ENCODE results near the gene ANKRD12. TPM values are rescaled to one million over a fixed set of nuclear protein-coding genes. Genes with fewer than 3 reads are reported as not detected.
A peak's percentile ranks its signal among the peaks of the same experiment; 100 is the strongest.

ANKRD12 gene
- total RNA-seq, 1 donor from 2014 or later: 9.2 TPM

DNA sequence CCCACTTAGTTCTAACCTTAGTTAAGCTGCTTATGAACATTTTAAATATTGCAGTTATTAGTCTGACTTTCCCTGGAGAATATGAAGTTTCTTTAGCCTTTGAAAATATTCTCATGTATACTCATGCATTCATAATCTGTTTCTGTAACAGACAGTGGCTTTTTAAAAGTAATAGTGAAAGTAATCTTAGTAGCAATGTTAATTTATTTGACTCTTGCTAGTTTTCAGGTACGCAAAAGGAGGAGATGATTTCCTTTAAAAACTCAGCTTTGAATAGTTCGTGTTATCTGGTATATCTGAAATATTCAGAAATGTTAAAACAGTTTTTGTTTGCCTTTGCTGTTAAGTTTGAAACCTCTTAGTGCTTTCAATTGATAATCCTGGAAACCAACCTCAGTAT lies 3.8 kb downstream of the ANKRD12 start:
- H3K27me3 ChIP-seq (ENCODE audit: control insufficient read depth, insufficient read depth, low read length): no peaks in the 10 kb centered on the region
- H3K4me3 ChIP-seq (ENCODE audit: low read depth, low read length): no peak overlapping the region
- FAIRE-seq (no peak), DNase-seq (ENCODE audit: low read depth) (no peak)
- TF ChIP-seq, protein P1, sequence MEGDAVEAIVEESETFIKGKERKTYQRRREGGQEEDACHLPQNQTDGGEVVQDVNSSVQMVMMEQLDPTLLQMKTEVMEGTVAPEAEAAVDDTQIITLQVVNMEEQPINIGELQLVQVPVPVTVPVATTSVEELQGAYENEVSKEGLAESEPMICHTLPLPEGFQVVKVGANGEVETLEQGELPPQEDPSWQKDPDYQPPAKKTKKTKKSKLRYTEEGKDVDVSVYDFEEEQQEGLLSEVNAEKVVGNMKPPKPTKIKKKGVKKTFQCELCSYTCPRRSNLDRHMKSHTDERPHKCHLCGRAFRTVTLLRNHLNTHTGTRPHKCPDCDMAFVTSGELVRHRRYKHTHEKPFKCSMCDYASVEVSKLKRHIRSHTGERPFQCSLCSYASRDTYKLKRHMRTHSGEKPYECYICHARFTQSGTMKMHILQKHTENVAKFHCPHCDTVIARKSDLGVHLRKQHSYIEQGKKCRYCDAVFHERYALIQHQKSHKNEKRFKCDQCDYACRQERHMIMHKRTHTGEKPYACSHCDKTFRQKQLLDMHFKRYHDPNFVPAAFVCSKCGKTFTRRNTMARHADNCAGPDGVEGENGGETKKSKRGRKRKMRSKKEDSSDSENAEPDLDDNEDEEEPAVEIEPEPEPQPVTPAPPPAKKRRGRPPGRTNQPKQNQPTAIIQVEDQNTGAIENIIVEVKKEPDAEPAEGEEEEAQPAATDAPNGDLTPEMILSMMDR (IDR thresholded peaks at IDR 0.05; ENCODE audit: insufficient read depth, low read length, severe bottlenecking): no peak
- no peaks in the 10 kb centered on the region for H3K36me3 ChIP-seq (ENCODE audit: control insufficient read depth, insufficient read depth, low read length)

DNA sequence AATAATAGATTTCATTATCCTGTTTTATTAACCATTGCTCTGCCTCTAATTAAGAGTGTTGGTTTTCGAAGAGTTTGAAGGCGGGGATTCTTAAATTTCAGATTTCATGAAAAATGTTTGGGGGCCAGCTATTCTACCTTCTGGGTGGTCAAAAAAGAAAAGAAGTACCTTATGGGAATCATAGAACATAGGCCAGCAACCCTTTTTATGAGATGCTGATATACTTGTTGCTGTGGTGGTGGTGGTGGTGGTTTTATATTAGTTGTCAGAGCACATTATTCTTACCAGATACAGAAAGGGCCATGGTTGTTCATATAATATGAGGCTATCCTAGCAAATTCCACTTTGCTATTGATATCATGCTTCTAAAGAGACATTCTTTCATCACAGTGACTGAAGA lies 4.4 kb downstream of the ANKRD12 start:
- DNase-seq (ENCODE audit: low read depth) (no peak), FAIRE-seq (no peak)
- Histone ChIP-seq H3K4me3 (ENCODE audit: low read depth, low read length) (no peak overlapping the region), H3K36me3 (ENCODE audit: control insufficient read depth, insufficient read depth, low read length) (no peaks in the 10 kb centered on the region), H3K27me3 (ENCODE audit: control insufficient read depth, insufficient read depth, low read length) (no peaks in the 10 kb centered on the region)
- TF ChIP-seq, protein P1 (IDR thresholded peaks at IDR 0.05; ENCODE audit: insufficient read depth, low read length, severe bottlenecking): no peak

DNA sequence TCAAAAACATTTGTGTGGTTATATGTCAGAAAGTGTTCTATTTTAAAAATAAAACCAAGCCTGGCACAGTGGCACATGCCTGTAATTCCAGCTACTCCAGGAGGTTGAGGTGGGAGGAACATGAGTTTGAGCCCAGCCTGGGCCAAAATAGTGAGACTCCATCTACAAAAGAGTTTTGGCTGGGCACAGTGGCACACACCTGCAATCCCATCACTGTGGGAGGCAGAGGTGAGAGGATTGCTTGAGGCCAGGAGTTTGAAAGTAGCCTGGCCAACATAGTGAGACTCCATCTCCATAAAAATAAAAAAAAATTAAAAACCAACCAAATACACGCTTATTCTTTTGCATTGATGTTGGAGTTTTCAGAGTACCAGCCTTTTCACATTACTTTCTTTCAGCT lies 9.6 kb downstream of the ANKRD12 start:
- Histone ChIP-seq H3K36me3 (ENCODE audit: control insufficient read depth, insufficient read depth, low read length) (no peaks in the 10 kb centered on the region), H3K27me3 (ENCODE audit: control insufficient read depth, insufficient read depth, low read length) (no peaks in the 10 kb centered on the region), H3K4me3 (ENCODE audit: low read depth, low read length) (no peak overlapping the region)
- no peak for DNase-seq (ENCODE audit: low read depth)
- TF ChIP-seq, protein P1 (IDR thresholded peaks at IDR 0.05; ENCODE audit: insufficient read depth, low read length, severe bottlenecking): no peak
- no peak for FAIRE-seq

DNA sequence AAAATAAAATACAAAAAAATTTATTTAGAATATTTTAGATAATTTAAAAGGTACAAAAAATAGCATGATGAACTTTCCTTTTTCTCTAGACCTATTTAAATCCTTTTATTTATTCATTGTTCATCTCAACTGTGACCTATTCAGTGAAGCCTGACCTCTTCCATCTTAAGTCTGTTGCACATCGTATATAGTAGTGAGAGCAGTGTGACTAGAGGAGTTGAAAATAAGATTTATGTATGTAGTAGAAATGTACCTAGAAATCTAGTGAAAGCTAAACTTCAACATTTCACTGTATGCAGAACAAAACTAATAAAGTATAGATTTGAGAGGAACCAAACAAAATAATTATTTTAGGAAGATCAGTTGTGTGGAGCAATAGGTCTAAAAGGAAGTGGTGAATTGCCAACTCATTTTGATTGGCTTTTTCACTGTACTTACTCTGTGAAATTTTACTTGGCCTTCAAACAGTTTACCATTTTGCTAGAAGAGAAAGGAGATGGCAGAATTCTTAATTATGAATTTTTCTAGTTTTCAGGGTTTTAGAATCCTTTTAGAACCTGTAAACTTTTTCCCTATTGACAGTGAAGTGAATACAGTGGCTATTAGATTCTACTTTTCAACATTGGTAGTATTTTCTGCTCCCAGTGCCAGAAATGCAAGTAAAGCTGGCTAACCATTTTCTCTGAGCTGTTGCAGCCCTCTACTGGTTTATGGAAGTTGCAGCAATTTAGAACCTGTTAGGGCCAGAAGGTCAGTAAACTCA lies 11.0 kb downstream of the ANKRD12 start:
- DNase-seq (ENCODE audit: low read depth): peak; percentile 77
- H3K36me3 ChIP-seq (ENCODE audit: control insufficient read depth, insufficient read depth, low read length): no peaks in the 10 kb centered on the region
- no peak overlapping the region for H3K4me3 ChIP-seq (ENCODE audit: low read depth, low read length)
- FAIRE-seq: no peak
- TF ChIP-seq, protein P1 (IDR thresholded peaks at IDR 0.05; ENCODE audit: insufficient read depth, low read length, severe bottlenecking): peak; percentile 67
- H3K27me3 ChIP-seq (ENCODE audit: control insufficient read depth, insufficient read depth, low read length): no peaks in the 10 kb centered on the region

DNA sequence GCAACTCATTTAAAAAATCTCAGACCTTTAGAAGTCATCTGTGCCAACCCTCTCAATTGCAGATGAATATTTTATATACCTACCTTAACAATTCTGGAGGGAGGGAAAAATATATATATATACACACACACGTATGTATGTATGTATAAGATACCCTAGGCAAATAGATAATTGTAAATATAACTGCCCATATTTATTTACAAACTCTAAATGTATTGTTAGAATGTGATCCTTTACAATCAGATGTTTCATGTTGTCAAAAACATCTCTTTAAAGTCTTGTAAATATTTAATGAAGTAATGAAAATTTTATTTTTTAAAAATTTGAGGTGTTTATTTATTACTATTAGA lies 11.6 kb downstream of the ANKRD12 start:
- no peak overlapping the region for H3K4me3 ChIP-seq (ENCODE audit: low read depth, low read length)
- H3K36me3 ChIP-seq (ENCODE audit: control insufficient read depth, insufficient read depth, low read length): no peaks in the 10 kb centered on the region
- no peaks in the 10 kb centered on the region for H3K27me3 ChIP-seq (ENCODE audit: control insufficient read depth, insufficient read depth, low read length)
- DNase-seq (ENCODE audit: low read depth) (no peak), FAIRE-seq (no peak)
- TF ChIP-seq, protein P1 (IDR thresholded peaks at IDR 0.05; ENCODE audit: insufficient read depth, low read length, severe bottlenecking): no peak

DNA sequence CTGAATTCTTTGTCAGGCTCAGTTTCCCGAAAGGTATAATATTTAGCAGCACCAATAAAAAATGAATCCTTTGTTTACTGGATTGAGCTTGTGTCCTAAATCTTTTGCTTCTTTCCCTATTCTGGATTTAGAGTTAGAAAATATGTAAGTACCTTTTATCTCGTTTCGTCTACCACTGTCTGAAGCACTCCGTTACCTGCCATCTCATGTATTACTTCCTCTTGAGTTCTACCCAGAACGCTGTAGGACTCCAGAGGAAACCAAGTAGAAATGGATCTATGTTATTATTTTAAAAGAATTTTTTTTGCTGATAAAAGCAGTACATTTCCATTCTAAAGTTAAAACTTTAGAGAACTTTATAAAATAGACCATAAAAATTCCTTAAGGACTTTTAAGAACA lies 13.5 kb downstream of the ANKRD12 start:
- TF ChIP-seq, protein P1 (IDR thresholded peaks at IDR 0.05; ENCODE audit: insufficient read depth, low read length, severe bottlenecking): no peak
- H3K27me3 ChIP-seq (ENCODE audit: control insufficient read depth, insufficient read depth, low read length): no peaks in the 10 kb centered on the region
- no peak for FAIRE-seq

More for the DNA sequence above, 13.5 kb downstream of the ANKRD12 start:
- H3K4me3 ChIP-seq (ENCODE audit: low read depth, low read length): no peak overlapping the region
- no peak for DNase-seq (ENCODE audit: low read depth)
- no peaks in the 10 kb centered on the region for H3K36me3 ChIP-seq (ENCODE audit: control insufficient read depth, insufficient read depth, low read length)

Measured in bronchial epithelial cell (primary cell).